ENCODE data around the gene METTL14.

METTL14 gene

DNA sequence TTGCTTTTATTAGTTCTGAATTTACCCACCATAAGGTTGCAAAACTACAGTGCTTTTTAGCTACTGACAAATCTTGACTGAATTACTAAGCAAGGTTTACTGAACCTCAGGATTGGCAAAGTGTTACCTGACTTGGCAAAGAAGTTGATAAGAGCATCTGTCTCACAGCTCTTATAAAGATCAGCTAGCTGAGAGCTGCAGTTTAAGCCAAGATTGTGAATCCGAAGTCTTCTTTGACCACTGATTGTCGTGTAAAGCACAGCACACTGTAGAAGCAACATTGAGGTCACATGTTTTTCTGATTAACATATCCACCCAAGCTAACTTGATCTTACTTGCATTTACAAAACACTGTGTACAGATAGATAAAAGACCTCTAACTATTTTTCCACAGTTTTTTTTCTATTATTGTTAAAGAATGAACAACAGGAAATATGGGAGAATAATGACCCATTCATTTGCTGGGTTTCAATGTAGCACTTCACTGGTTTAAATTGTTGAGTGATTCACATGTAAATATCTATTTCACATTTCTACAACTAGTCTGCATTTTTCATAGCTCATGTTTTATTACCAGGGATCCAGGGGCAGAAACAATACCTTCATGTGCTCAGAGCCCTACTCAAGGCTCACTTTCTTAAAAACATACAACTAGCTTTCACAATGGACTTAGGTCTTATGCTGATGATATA, 54.0 kb downstream of the METTL14 start:
- H3K4me2 ChIP-seq (ENCODE audit: low read length, poor library complexity, severe bottlenecking): no peak overlapping the region
- no peaks in the 10 kb centered on the region for H3K27me3 ChIP-seq (ENCODE audit: control insufficient read depth in 1 of 2, insufficient read depth in 1 of 2, low read length in 2 of 2)
- H4K91ac ChIP-seq (ENCODE audit: low read length): no peak overlapping the region
- no peak overlapping the region for H2BK120ac ChIP-seq (ENCODE audit: low read depth, low read length)
- H3K18ac ChIP-seq (ENCODE audit: low read depth in 1 of 2, low read length in 2 of 2): no peak overlapping the region
- 98% methylated on average over 2 of the region's 2 CpGs for WGBS
- peaks cover 5% of the 10 kb centered on the region for H3K4me1 ChIP-seq (ENCODE audit: control insufficient read depth, insufficient read depth, low read depth, low read length)
- no peak overlapping the region for H2BK15ac ChIP-seq (ENCODE audit: low read depth, poor library complexity, severe bottlenecking)
- peak overlapping the region; percentile 54 for H3K9ac ChIP-seq (ENCODE audit: low read length)
- no peak overlapping the region for H2BK5ac ChIP-seq (ENCODE audit: low read depth, low read length, poor library complexity, severe bottlenecking)
- no peak overlapping the region for H4K8ac ChIP-seq (ENCODE audit: low read length)
- no peak overlapping the region for H2AK5ac ChIP-seq (ENCODE audit: low read length, severe bottlenecking)
- no peak overlapping the region for H3K4me3 ChIP-seq (ENCODE audit: insufficient read depth in 1 of 2, low read depth in 1 of 2, low read length in 2 of 2)
- H3K9me3 ChIP-seq (ENCODE audit: control insufficient read depth, low read length): no peaks in the 10 kb centered on the region
- H3K4ac ChIP-seq (ENCODE audit: low read depth in 1 of 2, low read length in 2 of 2): no peak overlapping the region
- no peak overlapping the region for H2BK12ac ChIP-seq (ENCODE audit: low read length in 2 of 2)
- peaks cover 19% of the 10 kb centered on the region for H3K79me1 ChIP-seq (replicated peaks; ENCODE audit: low read length, poor library complexity, severe bottlenecking)
- H3K14ac ChIP-seq (ENCODE audit: low read length in 2 of 2): no peak overlapping the region
- H3K23ac ChIP-seq (ENCODE audit: low read length in 2 of 2): no peak overlapping the region
- no peak overlapping the region for H2AFZ ChIP-seq (ENCODE audit: low read depth, low read length)
- H3K36me3 ChIP-seq (ENCODE audit: control insufficient read depth in 1 of 2, insufficient read depth in 2 of 2, low read depth in 1 of 2, low read length in 2 of 2): peaks cover 26 to 91% of the 10 kb centered on the region in 2 experiments
- no peak overlapping the region for H3K27ac ChIP-seq (ENCODE audit: low read length, poor library complexity, severe bottlenecking)
- DNase-seq: no peak

DNA sequence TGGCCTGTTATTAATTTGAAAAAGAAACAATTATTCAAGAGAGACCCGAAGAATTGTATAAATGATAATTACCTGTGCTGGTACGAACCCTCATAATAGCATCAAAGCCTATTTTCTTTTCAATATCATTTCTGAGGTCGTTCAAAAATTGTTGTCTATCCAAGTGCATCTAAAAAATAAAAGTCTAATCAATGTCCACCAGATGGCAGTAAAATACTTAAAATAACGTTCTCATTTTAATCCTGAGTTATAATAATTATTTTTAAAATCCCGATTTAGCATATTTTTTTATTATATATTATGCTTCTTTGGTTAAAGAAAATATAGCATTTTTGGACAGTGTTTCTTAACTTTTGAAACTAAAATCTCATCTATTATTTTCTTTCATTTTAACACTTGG, 55.7 kb downstream of the METTL14 start:
- no peak overlapping the region for H2BK5ac ChIP-seq (ENCODE audit: low read depth, low read length, poor library complexity, severe bottlenecking)
- H3K27me3 ChIP-seq (ENCODE audit: control insufficient read depth in 1 of 2, insufficient read depth in 1 of 2, low read length in 2 of 2): no peaks in the 10 kb centered on the region
- no peak overlapping the region for H3K4ac ChIP-seq (ENCODE audit: low read depth in 1 of 2, low read length in 2 of 2)
- H3K27ac ChIP-seq (ENCODE audit: low read length, poor library complexity, severe bottlenecking): no peak overlapping the region
- H3K14ac ChIP-seq (ENCODE audit: low read length in 2 of 2): no peak overlapping the region
- H2BK120ac ChIP-seq (ENCODE audit: low read depth, low read length): no peak overlapping the region
- no peak overlapping the region for H3K4me2 ChIP-seq (ENCODE audit: low read length, poor library complexity, severe bottlenecking)
- no peak overlapping the region for H2AFZ ChIP-seq (ENCODE audit: low read depth, low read length)
- 100% methylated on average over 2 of the region's 5 CpGs for WGBS
- H3K79me1 ChIP-seq (replicated peaks; ENCODE audit: low read length, poor library complexity, severe bottlenecking): peaks cover 23% of the 10 kb centered on the region
- no peak overlapping the region for H2BK12ac ChIP-seq (ENCODE audit: low read length in 2 of 2)
- H4K91ac ChIP-seq (ENCODE audit: low read length): no peak overlapping the region
- no peak overlapping the region for H3K4me3 ChIP-seq (ENCODE audit: insufficient read depth in 1 of 2, low read depth in 1 of 2, low read length in 2 of 2)
- no peak overlapping the region for H3K18ac ChIP-seq (ENCODE audit: low read depth in 1 of 2, low read length in 2 of 2)
- peaks cover 5% of the 10 kb centered on the region for H3K4me1 ChIP-seq (ENCODE audit: control insufficient read depth, insufficient read depth, low read depth, low read length)
- peak overlapping the region; percentile 70 for H3K9ac ChIP-seq (ENCODE audit: low read length)
- DNase-seq: peak; percentile 28
- no peak overlapping the region for H4K8ac ChIP-seq (ENCODE audit: low read length)
- no peak overlapping the region for H2BK15ac ChIP-seq (ENCODE audit: low read depth, poor library complexity, severe bottlenecking)
- no peak overlapping the region for H2AK5ac ChIP-seq (ENCODE audit: low read length, severe bottlenecking)
- H3K36me3 ChIP-seq (ENCODE audit: control insufficient read depth in 1 of 2, insufficient read depth in 2 of 2, low read depth in 1 of 2, low read length in 2 of 2): peaks cover 29 to 87% of the 10 kb centered on the region in 2 experiments
- H3K23ac ChIP-seq (ENCODE audit: low read length in 2 of 2): no peak overlapping the region
- H3K9me3 ChIP-seq (ENCODE audit: control insufficient read depth, low read length): no peaks in the 10 kb centered on the region

GRCh38 chr4:118741301-118741855, 56.2 kb downstream of the METTL14 start:
- H3K23ac ChIP-seq (ENCODE audit: low read length in 2 of 2): no peak overlapping the region
- H3K27ac ChIP-seq (ENCODE audit: low read length, poor library complexity, severe bottlenecking): no peak overlapping the region
- no peak overlapping the region for H3K14ac ChIP-seq (ENCODE audit: low read length in 2 of 2)
- peaks cover 5% of the 10 kb centered on the region for H3K4me1 ChIP-seq (ENCODE audit: control insufficient read depth, insufficient read depth, low read depth, low read length)
- no peaks in the 10 kb centered on the region for H3K27me3 ChIP-seq (ENCODE audit: control insufficient read depth in 1 of 2, insufficient read depth in 1 of 2, low read length in 2 of 2)
- H3K4ac ChIP-seq (ENCODE audit: low read depth in 1 of 2, low read length in 2 of 2): no peak overlapping the region
- peak overlapping the region; percentile 70 for H3K9ac ChIP-seq (ENCODE audit: low read length)
- H3K9me3 ChIP-seq (ENCODE audit: control insufficient read depth, low read length): no peaks in the 10 kb centered on the region
- WGBS: 85% methylated on average over 5 of the region's 6 CpGs
- peaks cover 27 to 85% of the 10 kb centered on the region in 2 experiments for H3K36me3 ChIP-seq (ENCODE audit: control insufficient read depth in 1 of 2, insufficient read depth in 2 of 2, low read depth in 1 of 2, low read length in 2 of 2)
- no peak overlapping the region for H2BK12ac ChIP-seq (ENCODE audit: low read length in 2 of 2)
- no peak overlapping the region for H2AFZ ChIP-seq (ENCODE audit: low read depth, low read length)
- no peak overlapping the region for H4K91ac ChIP-seq (ENCODE audit: low read length)
- no peak overlapping the region for H2BK5ac ChIP-seq (ENCODE audit: low read depth, low read length, poor library complexity, severe bottlenecking)
- H4K8ac ChIP-seq (ENCODE audit: low read length): no peak overlapping the region
- H2AK5ac ChIP-seq (ENCODE audit: low read length, severe bottlenecking): no peak overlapping the region
- DNase-seq: peak; percentile 33
- H2BK15ac ChIP-seq (ENCODE audit: low read depth, poor library complexity, severe bottlenecking): no peak overlapping the region
- no peak overlapping the region for H3K18ac ChIP-seq (ENCODE audit: low read depth in 1 of 2, low read length in 2 of 2)
- H2BK120ac ChIP-seq (ENCODE audit: low read depth, low read length): no peak overlapping the region
- no peak overlapping the region for H3K4me2 ChIP-seq (ENCODE audit: low read length, poor library complexity, severe bottlenecking)
- H3K4me3 ChIP-seq (ENCODE audit: insufficient read depth in 1 of 2, low read depth in 1 of 2, low read length in 2 of 2): peak overlapping the region in 1 of 2 experiments; percentile 16
- peaks cover 19% of the 10 kb centered on the region for H3K79me1 ChIP-seq (replicated peaks; ENCODE audit: low read length, poor library complexity, severe bottlenecking)

DNA sequence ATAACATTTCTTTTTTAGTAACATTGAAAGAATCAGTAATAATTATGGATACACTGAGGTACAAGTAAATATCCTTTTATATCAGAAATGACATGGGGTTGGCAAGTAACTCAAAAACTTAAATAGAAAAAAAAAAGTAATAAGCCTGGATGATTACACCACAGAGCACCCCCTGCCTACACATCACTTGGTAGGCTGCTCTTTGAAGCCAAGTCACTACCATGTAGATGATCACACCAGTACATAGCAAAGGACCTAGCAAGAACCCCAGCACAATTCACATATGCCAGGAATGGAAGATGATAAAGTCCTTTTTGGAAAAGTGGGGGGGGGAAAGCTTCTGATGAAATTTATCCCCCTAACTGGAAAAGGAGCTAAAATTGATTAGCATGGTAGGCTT, 56.9 kb downstream of the METTL14 start:
- no peak overlapping the region for H2BK120ac ChIP-seq (ENCODE audit: low read depth, low read length)
- peaks cover 21% of the 10 kb centered on the region for H3K79me1 ChIP-seq (replicated peaks; ENCODE audit: low read length, poor library complexity, severe bottlenecking)
- peak overlapping the region; percentile 70 for H3K9ac ChIP-seq (ENCODE audit: low read length)
- H3K9me3 ChIP-seq (ENCODE audit: control insufficient read depth, low read length): no peaks in the 10 kb centered on the region
- no peak overlapping the region for H3K23ac ChIP-seq (ENCODE audit: low read length in 2 of 2)
- H3K36me3 ChIP-seq (ENCODE audit: control insufficient read depth in 1 of 2, insufficient read depth in 2 of 2, low read depth in 1 of 2, low read length in 2 of 2): peaks cover 31 to 85% of the 10 kb centered on the region in 2 experiments
- no peak for DNase-seq
- H3K14ac ChIP-seq (ENCODE audit: low read length in 2 of 2): no peak overlapping the region
- H4K91ac ChIP-seq (ENCODE audit: low read length): no peak overlapping the region
- H4K8ac ChIP-seq (ENCODE audit: low read length): no peak overlapping the region
- H2AK5ac ChIP-seq (ENCODE audit: low read length, severe bottlenecking): no peak overlapping the region
- H2BK15ac ChIP-seq (ENCODE audit: low read depth, poor library complexity, severe bottlenecking): no peak overlapping the region
- H3K18ac ChIP-seq (ENCODE audit: low read depth in 1 of 2, low read length in 2 of 2): no peak overlapping the region
- no peak overlapping the region for H3K27ac ChIP-seq (ENCODE audit: low read length, poor library complexity, severe bottlenecking)
- H3K4me2 ChIP-seq (ENCODE audit: low read length, poor library complexity, severe bottlenecking): no peak overlapping the region
- no peaks in the 10 kb centered on the region for H3K27me3 ChIP-seq (ENCODE audit: control insufficient read depth in 1 of 2, insufficient read depth in 1 of 2, low read length in 2 of 2)
- H2BK12ac ChIP-seq (ENCODE audit: low read length in 2 of 2): no peak overlapping the region
- H2BK5ac ChIP-seq (ENCODE audit: low read depth, low read length, poor library complexity, severe bottlenecking): no peak overlapping the region
- H2AFZ ChIP-seq (ENCODE audit: low read depth, low read length): no peak overlapping the region
- H3K4me1 ChIP-seq (ENCODE audit: control insufficient read depth, insufficient read depth, low read depth, low read length): peaks cover 5% of the 10 kb centered on the region
- H3K4me3 ChIP-seq (ENCODE audit: insufficient read depth in 1 of 2, low read depth in 1 of 2, low read length in 2 of 2): no peak overlapping the region
- no peak overlapping the region for H3K4ac ChIP-seq (ENCODE audit: low read depth in 1 of 2, low read length in 2 of 2)

Measured in mesenchymal stem cell (in vitro differentiated cells and primary cell).